HepG2 (cell line): Measurements from ENCODE around the gene SPAG6.

ENCODE experiments used
- CBX5 ChIP-seq: sonication (generic); formaldehyde crosslinking; IDR thresholded peaks from 2 replicates; pipeline ENCODE4 v1.4.0; 2020; ENCODE audit warnings: missing genetic modification reagents, borderline replicate concordance
- CEBPG ChIP-seq: IDR thresholded peaks from 2 replicates; pipeline ENCODE4 v1.6.1; 2016
- CREM ChIP-seq, 2 experiments: sonication (generic) in 1 of 2; formaldehyde crosslinking in 1 of 2; IDR thresholded peaks; 2 replicates each; pipeline versions ENCODE4 v1.4.0 to v1.6.1; 2016 to 2020; ENCODE audit warnings: antibody characterized with exemption in 1 of 2, mild to moderate bottlenecking in 1 of 2, missing genetic modification reagents in 1 of 2
- FOSL2 ChIP-seq: sonication (generic); formaldehyde crosslinking; IDR thresholded peaks from 2 replicates; pipeline ENCODE4 v1.4.0; 2020; ENCODE audit warnings: missing genetic modification reagents
- KAT8 ChIP-seq: IDR thresholded peaks from 2 replicates; pipeline ENCODE4 v1.6.1; 2016; ENCODE audit warnings: missing genetic modification reagents, missing compliant biosample characterization
- TAF1 ChIP-seq: sonication (generic); formaldehyde crosslinking; IDR thresholded peaks from 2 replicates; pipeline ENCODE4 v1.4.0; 2020; ENCODE audit warnings: missing genetic modification reagents
- ZNF781 ChIP-seq: sonication (generic); formaldehyde crosslinking; IDR thresholded peaks from 2 replicates; pipeline ENCODE4 v1.5.1; 2020; ENCODE audit warnings: borderline replicate concordance, mild to moderate bottlenecking, missing genetic modification reagents; ENCODE audit errors: not compliant biosample characterization
- TF ChIP-seq, protein P1 (sequence below): sonication (generic); formaldehyde crosslinking; IDR thresholded peaks from 2 replicates; pipeline ENCODE4 v1.5.0; 2020; ENCODE audit warnings: mild to moderate bottlenecking, missing genetic modification reagents, moderate library complexity
- TF ChIP-seq, protein P2 (sequence below): IDR thresholded peaks from 2 replicates; pipeline ENCODE4 v1.6.1; 2012; ENCODE audit warnings: low read length, improper control_type of control experiment

DNA sequence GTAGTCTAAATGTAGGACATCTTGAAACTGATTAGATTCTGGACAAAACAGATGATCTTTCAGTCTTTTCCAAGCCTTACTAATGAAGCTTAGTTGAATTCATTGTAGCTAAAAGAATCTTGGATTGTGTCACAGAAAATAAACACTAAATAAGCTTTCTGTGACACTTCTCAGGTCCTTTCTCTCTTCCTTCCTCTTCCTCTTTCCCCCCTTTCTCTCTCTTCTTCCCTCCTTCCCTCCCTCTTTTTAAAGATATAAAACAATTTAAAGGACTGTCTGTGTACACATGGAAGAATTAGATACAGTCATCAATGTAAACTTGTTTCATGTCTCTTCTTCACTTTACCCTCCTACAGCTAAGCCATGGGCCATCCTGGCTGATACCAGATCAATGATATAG lies 34.4 kb upstream of the SPAG6 start:
- TF ChIP-seq TAF1 (CRISPR knock-in tag) (no peak), CREM (IDR thresholded peaks at IDR 0.05) (no peak), CREM (CRISPR knock-in tag; IDR thresholded peaks at IDR 0.05) (no peak), CBX5 (CRISPR knock-in tag) (no peak), KAT8 (CRISPR knock-in tag) (no peak), CEBPG (CRISPR knock-in tag) (no peak), ZNF781 (CRISPR knock-in tag) (no peak), FOSL2 (no peak)
- TF ChIP-seq, protein P1, sequence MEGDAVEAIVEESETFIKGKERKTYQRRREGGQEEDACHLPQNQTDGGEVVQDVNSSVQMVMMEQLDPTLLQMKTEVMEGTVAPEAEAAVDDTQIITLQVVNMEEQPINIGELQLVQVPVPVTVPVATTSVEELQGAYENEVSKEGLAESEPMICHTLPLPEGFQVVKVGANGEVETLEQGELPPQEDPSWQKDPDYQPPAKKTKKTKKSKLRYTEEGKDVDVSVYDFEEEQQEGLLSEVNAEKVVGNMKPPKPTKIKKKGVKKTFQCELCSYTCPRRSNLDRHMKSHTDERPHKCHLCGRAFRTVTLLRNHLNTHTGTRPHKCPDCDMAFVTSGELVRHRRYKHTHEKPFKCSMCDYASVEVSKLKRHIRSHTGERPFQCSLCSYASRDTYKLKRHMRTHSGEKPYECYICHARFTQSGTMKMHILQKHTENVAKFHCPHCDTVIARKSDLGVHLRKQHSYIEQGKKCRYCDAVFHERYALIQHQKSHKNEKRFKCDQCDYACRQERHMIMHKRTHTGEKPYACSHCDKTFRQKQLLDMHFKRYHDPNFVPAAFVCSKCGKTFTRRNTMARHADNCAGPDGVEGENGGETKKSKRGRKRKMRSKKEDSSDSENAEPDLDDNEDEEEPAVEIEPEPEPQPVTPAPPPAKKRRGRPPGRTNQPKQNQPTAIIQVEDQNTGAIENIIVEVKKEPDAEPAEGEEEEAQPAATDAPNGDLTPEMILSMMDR (CRISPR knock-in tag) = no peak
- TF ChIP-seq, protein P2, sequence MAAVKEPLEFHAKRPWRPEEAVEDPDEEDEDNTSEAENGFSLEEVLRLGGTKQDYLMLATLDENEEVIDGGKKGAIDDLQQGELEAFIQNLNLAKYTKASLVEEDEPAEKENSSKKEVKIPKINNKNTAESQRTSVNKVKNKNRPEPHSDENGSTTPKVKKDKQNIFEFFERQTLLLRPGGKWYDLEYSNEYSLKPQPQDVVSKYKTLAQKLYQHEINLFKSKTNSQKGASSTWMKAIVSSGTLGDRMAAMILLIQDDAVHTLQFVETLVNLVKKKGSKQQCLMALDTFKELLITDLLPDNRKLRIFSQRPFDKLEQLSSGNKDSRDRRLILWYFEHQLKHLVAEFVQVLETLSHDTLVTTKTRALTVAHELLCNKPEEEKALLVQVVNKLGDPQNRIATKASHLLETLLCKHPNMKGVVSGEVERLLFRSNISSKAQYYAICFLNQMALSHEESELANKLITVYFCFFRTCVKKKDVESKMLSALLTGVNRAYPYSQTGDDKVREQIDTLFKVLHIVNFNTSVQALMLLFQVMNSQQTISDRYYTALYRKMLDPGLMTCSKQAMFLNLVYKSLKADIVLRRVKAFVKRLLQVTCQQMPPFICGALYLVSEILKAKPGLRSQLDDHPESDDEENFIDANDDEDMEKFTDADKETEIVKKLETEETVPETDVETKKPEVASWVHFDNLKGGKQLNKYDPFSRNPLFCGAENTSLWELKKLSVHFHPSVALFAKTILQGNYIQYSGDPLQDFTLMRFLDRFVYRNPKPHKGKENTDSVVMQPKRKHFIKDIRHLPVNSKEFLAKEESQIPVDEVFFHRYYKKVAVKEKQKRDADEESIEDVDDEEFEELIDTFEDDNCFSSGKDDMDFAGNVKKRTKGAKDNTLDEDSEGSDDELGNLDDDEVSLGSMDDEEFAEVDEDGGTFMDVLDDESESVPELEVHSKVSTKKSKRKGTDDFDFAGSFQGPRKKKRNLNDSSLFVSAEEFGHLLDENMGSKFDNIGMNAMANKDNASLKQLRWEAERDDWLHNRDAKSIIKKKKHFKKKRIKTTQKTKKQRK = no peak
